Transverse colon (tissue), 4 donors: Measurements from ENCODE around the gene PRDM11. TPM values are rescaled to one million over a fixed set of nuclear protein-coding genes. Genes with fewer than 3 reads are reported as not detected.

Source experiments
- DNase-seq: peaks from one replicate; pipeline ENCODE4 v3.0.0-alpha.2; 2019
- H3K27ac ChIP-seq, 4 donors: fragments of 200-600 bp; sonication (generic); 2 replicates each; pipeline ENCODE4 v1.5.1; 2016 to 2018; ENCODE audit warnings: inconsistent platforms in 4 of 4
- H3K27me3 ChIP-seq: fragments of 200-600 bp; sonication (generic); 2 replicates; pipeline ENCODE4 v1.5.1; 2017; ENCODE audit warnings: inconsistent platforms
- H3K36me3 ChIP-seq, 4 donors: fragments of 200-600 bp; sonication (generic); 2 replicates each; pipeline ENCODE4 v1.5.1; 2017 to 2019; ENCODE audit warnings: inconsistent platforms in 4 of 4
- H3K4me1 ChIP-seq, 4 donors: fragments of 200-600 bp; sonication (generic); 2 replicates each; pipeline ENCODE4 v1.5.1; 2017 to 2020; ENCODE audit warnings: inconsistent platforms in 4 of 4
- H3K4me3 ChIP-seq, 4 donors: fragments of 200-600 bp; sonication (generic); 1 replicate in 1 of 4; 2 replicates in 3 of 4; pipeline versions ENCODE4 v1.5.1 to v1.6.1; 2017 to 2019; ENCODE audit warnings: inconsistent platforms in 4 of 4
- H3K9me3 ChIP-seq, 2 donors: fragments of 200-600 bp; sonication (generic); 2 replicates each; pipeline ENCODE4 v1.5.1; 2017 to 2019; ENCODE audit warnings: inconsistent platforms in 2 of 2
- EP300 ChIP-seq: sonication (generic); formaldehyde crosslinking; IDR thresholded peaks from one replicate; pipeline ENCODE4 v1.6.1; 2017; ENCODE audit warnings: antibody characterized with exemption, low read depth
- POLR2A ChIP-seq: fragments of 450-650 bp; IDR thresholded peaks from one replicate; pipeline ENCODE4 v1.6.1; 2016; ENCODE audit warnings: antibody characterized with exemption, mild to moderate bottlenecking, moderate library complexity
- POLR2AphosphoS5 ChIP-seq, 3 donors: sonication (generic); formaldehyde crosslinking; IDR thresholded peaks; one replicate each; pipeline ENCODE4 v1.6.1; 2016; ENCODE audit warnings: antibody characterized with exemption in 3 of 3
- WGBS, 2 donors: methylation state at CpG; one replicate each; pipeline ENCODE4 v1.1.5; 2018; ENCODE audit warnings: low coverage in 1 of 2; 5-methylcytosine and 5-hydroxymethylcytosine counted together
- in situ Hi-C, 4 donors: fragments of 200-750 bp; cut with MboI; loops; one replicate each; pipeline versions ENCODE4 v1.15.0 to v1.15.1; 2017; ENCODE audit warnings: low sequenced_read_pairs in 3 of 4, low pct_ligation_motif_present in 1 of 4, low pct_unique_long_range_greater_than_20kb in 1 of 4
- intact Hi-C: fragments of 100-400 bp; cut with DNase I; formaldehyde crosslinking; loops from one replicate; pipeline ENCODE4 v1.15.1; 2023; ENCODE audit warnings: low total_unique reads
- total RNA-seq, 4 donors: library from RNA; depleted of rRNA; stranded (reverse); fragments of >200 nt; gene quantifications; one replicate each; pipeline ENCODE4 v1.1.0, GENCODE V29; 2016
- TF ChIP-seq, protein P1 (sequence below), 5 experiments: fragments of 200-600 bp in 3 of 5; fragments of 450-650 bp in 2 of 5; sonication (generic) in 3 of 5; IDR thresholded peaks; 1 replicate in 2 of 5; 2 replicates in 3 of 5; pipeline ENCODE4 v1.5.1; 2016 to 2017; ENCODE audit warnings: antibody characterized with exemption in 5 of 5, inconsistent platforms in 3 of 5, mild to moderate bottlenecking in 2 of 5, moderate library complexity in 1 of 5

The PRDM11 gene
- total RNA-seq, 4 donors from 2014 or later = 5.0 to 11.2 (median 7.9) TPM

GRCh38 chr11:45224766-45225165, 78.3 kb downstream of the PRDM11 start:
- no peak for DNase-seq
- Histone ChIP-seq H3K4me3 (no peak overlapping the region), H3K27me3 (no peaks in the 10 kb centered on the region), H3K9me3 (no peaks in the 10 kb centered on the region), H3K27ac (no peak overlapping the region), H3K4me1 (no peaks in the 10 kb centered on the region), H3K36me3 (peaks cover 0 to 8% (median 0%) of the 10 kb centered on the region in 4 donors)
- 86% methylated on average over 11 of the region's 11 CpGs; no CpG with 5 or more reads in 1 of the 2 donors for WGBS, 2 donors
- in situ Hi-C loops = no loop called here
- intact Hi-C loops = no loop called here
- TF ChIP-seq POLR2A (no peak), POLR2AphosphoS5 (IDR thresholded peaks at IDR 0.05) (no peak), EP300 (no peak)
- TF ChIP-seq, protein P1, sequence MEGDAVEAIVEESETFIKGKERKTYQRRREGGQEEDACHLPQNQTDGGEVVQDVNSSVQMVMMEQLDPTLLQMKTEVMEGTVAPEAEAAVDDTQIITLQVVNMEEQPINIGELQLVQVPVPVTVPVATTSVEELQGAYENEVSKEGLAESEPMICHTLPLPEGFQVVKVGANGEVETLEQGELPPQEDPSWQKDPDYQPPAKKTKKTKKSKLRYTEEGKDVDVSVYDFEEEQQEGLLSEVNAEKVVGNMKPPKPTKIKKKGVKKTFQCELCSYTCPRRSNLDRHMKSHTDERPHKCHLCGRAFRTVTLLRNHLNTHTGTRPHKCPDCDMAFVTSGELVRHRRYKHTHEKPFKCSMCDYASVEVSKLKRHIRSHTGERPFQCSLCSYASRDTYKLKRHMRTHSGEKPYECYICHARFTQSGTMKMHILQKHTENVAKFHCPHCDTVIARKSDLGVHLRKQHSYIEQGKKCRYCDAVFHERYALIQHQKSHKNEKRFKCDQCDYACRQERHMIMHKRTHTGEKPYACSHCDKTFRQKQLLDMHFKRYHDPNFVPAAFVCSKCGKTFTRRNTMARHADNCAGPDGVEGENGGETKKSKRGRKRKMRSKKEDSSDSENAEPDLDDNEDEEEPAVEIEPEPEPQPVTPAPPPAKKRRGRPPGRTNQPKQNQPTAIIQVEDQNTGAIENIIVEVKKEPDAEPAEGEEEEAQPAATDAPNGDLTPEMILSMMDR (IDR thresholded peaks at IDR 0.05) = no peak

DNA sequence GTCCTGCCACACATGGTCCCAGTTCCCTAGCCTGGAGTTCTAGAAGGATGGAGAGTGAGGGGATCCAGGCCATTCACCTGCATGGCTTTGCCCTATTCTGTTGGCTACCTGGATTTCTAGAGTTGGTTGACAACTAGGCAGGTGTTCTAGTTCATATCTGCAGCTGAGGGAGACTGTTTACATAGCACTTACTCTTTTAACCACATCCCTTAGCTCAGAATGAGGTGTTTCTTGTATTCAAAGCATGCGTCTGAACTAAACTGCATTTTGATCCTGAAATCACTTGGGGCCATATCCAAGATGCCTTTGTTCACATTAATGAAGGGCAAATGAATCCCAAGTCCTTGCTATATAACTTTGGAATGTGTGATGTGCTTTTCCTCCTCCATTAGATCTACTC, 78.8 kb downstream of the PRDM11 start:
- WGBS, 2 donors = 54% methylated on average over 1 of the region's 1 CpG; no CpG with 5 or more reads in 1 of the 2 donors
- Histone ChIP-seq H3K27ac (no peak overlapping the region), H3K9me3 (no peaks in the 10 kb centered on the region), H3K4me3 (no peak overlapping the region), H3K4me1 (no peaks in the 10 kb centered on the region), H3K36me3 (peaks cover 0 to 8% (median 0%) of the 10 kb centered on the region in 4 donors), H3K27me3 (no peaks in the 10 kb centered on the region)
- intact Hi-C loops (no loop called here), in situ Hi-C loops (no loop called here)
- no peak for DNase-seq
- TF ChIP-seq EP300 = no peak
- TF ChIP-seq, protein P1 (IDR thresholded peaks at IDR 0.05) = no peak
- no peak for TF ChIP-seq POLR2AphosphoS5 (IDR thresholded peaks at IDR 0.05)
- no peak for TF ChIP-seq POLR2A

DNA sequence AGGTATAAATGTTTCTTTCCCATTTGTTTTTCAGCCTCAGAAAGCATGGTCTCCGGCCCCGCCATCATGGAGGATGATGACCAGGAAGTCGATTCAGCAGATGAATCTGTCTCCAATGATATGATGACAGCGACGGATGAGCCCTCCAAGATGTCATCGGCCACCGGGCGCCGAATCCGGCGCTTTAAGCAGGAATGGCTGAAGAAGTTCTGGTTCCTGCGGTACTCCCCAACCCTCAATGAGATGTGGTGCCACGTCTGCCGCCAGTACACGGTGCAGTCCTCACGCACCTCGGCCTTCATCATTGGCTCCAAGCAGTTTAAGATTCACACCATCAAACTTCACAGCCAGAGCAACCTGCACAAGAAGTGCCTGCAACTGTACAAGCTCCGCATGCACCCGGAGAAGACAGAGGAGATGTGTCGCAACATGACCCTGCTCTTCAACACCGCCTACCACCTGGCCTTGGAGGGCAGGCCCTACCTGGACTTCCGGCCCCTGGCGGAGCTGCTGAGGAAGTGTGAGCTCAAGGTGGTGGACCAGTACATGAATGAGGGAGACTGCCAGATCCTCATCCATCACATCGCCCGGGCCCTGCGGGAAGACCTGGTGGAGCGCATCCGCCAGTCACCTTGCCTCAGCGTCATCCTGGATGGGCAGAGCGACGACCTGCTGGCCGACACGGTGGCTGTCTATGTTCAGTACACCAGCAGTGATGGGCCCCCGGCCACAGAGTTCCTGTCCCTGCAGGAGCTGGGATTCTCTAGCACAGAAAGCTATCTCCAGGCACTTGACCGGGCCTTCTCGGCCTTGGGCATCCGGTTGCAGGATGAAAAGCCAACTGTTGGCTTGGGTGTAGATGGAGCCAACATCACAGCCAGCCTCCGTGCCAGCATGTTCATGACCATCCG, 79.8 kb downstream of the PRDM11 start:
- Histone ChIP-seq H3K9me3 (no peaks in the 10 kb centered on the region), H3K27ac (no peak overlapping the region), H3K27me3 (no peaks in the 10 kb centered on the region), H3K36me3 (peaks cover 0 to 8% (median 0%) of the 10 kb centered on the region in 4 donors), H3K4me3 (no peak overlapping the region), H3K4me1 (no peaks in the 10 kb centered on the region)
- intact Hi-C loops = no loop called here
- in situ Hi-C loops = no loop called here
- DNase-seq = no peak
- TF ChIP-seq EP300 = no peak
- TF ChIP-seq, protein P1 (IDR thresholded peaks at IDR 0.05) = no peak
- TF ChIP-seq POLR2A = no peak
- no peak for TF ChIP-seq POLR2AphosphoS5 (IDR thresholded peaks at IDR 0.05)
- 96 to 100% methylated on average over 7 to 38 of the region's 39 CpGs for WGBS, 2 donors

- in situ Hi-C loops = no loop called here
- Histone ChIP-seq H3K27me3 (no peaks in the 10 kb centered on the region), H3K4me3 (no peak overlapping the region), H3K36me3 (peaks cover 0 to 8% (median 0%) of the 10 kb centered on the region in 4 donors), H3K9me3 (no peaks in the 10 kb centered on the region), H3K4me1 (no peaks in the 10 kb centered on the region), H3K27ac (no peak overlapping the region)
- TF ChIP-seq EP300 = no peak
- no peak for TF ChIP-seq POLR2A
- TF ChIP-seq, protein P1 (IDR thresholded peaks at IDR 0.05) = no peak
- no peak for TF ChIP-seq POLR2AphosphoS5 (IDR thresholded peaks at IDR 0.05)
- DNase-seq = no peak
- WGBS, 2 donors = 100% methylated on average over 19 of the region's 21 CpGs; no CpG with 5 or more reads in 1 of the 2 donors
- intact Hi-C loops = no loop called here
Observed at GRCh38 chr11:45226901-45227300, 80.5 kb downstream of the PRDM11 start.
